Mesenchymal stem cell (in vitro differentiated cells and primary cell): ENCODE results near the gene CDKN2C.

Experiments used
- DNase-seq: peaks from one replicate; pipeline ENCODE4 v3.0.0-alpha.2; 2013
- H2AFZ ChIP-seq: one replicate; pipeline ENCODE4 v1.6.1; 2013; ENCODE audit warnings: low read depth, mild to moderate bottlenecking, control low read depth, inconsistent platforms, low read length, moderate library complexity
- H2AK5ac ChIP-seq: 2 replicates; pipeline ENCODE4 v1.6.1; 2013; ENCODE audit warnings: low read length, moderate library complexity, mild to moderate bottlenecking, inconsistent platforms; ENCODE audit not compliant: severe bottlenecking
- H2BK120ac ChIP-seq: one replicate; pipeline ENCODE4 v1.6.1; 2013; ENCODE audit warnings: low read depth, mild to moderate bottlenecking, inconsistent platforms, low read length, moderate library complexity
- H2BK12ac ChIP-seq, 2 experiments: one replicate each; pipeline ENCODE4 v1.6.1; 2013; ENCODE audit warnings: inconsistent platforms in 2 of 2, low read length in 2 of 2, mild to moderate bottlenecking in 2 of 2, moderate library complexity in 2 of 2, control low read depth in 1 of 2
- H2BK15ac ChIP-seq: one replicate; pipeline ENCODE4 v1.6.1; 2013; ENCODE audit warnings: mild to moderate bottlenecking, low read depth, inconsistent platforms; ENCODE audit not compliant: poor library complexity, severe bottlenecking
- H2BK5ac ChIP-seq: 2 replicates; pipeline ENCODE4 v1.6.1; 2013; ENCODE audit warnings: low read depth, mild to moderate bottlenecking, low read length, control low read depth, inconsistent platforms; ENCODE audit not compliant: poor library complexity, severe bottlenecking
- H3K14ac ChIP-seq, 2 experiments: one replicate each; pipeline ENCODE4 v1.6.1; 2013; ENCODE audit warnings: inconsistent platforms in 2 of 2, low read length in 2 of 2, control low read depth in 1 of 2, mild to moderate bottlenecking in 1 of 2, moderate library complexity in 1 of 2
- H3K18ac ChIP-seq, 2 experiments: one replicate each; pipeline ENCODE4 v1.6.1; 2013; ENCODE audit warnings: inconsistent platforms in 2 of 2, low read length in 2 of 2, control low read depth in 1 of 2, low read depth in 1 of 2, mild to moderate bottlenecking in 1 of 2
- H3K23ac ChIP-seq, 2 experiments: one replicate each; pipeline ENCODE4 v1.6.1; 2013; ENCODE audit warnings: inconsistent platforms in 2 of 2, low read length in 2 of 2, mild to moderate bottlenecking in 2 of 2, moderate library complexity in 2 of 2, control low read depth in 1 of 2
- H3K27ac ChIP-seq: 2 replicates; pipeline ENCODE4 v1.5.1; 2013; ENCODE audit warnings: mild to moderate bottlenecking, moderate library complexity, low read length, control low read depth, inconsistent platforms; ENCODE audit not compliant: poor library complexity, severe bottlenecking
- H3K27me3 ChIP-seq, 2 experiments: 2 replicates each; pipeline versions ENCODE4 v1.6.1 to v1.7.0; 2013; ENCODE audit warnings: low read length in 2 of 2, mild to moderate bottlenecking in 2 of 2, moderate library complexity in 2 of 2, control low read depth in 1 of 2, inconsistent platforms in 1 of 2; ENCODE audit not compliant: control insufficient read depth in 1 of 2, insufficient read depth in 1 of 2
- H3K36me3 ChIP-seq, 2 experiments: 2 replicates each; pipeline versions ENCODE4 v1.6.1 to v1.7.0; 2013; ENCODE audit warnings: low read length in 2 of 2, control low read depth in 1 of 2, inconsistent platforms in 1 of 2, low read depth in 1 of 2, mild to moderate bottlenecking in 1 of 2; ENCODE audit not compliant: insufficient read depth in 2 of 2, control insufficient read depth in 1 of 2
- H3K4ac ChIP-seq, 2 experiments: one replicate each; pipeline ENCODE4 v1.6.1; 2013; ENCODE audit warnings: inconsistent platforms in 2 of 2, low read length in 2 of 2, mild to moderate bottlenecking in 2 of 2, moderate library complexity in 2 of 2, control low read depth in 1 of 2, low read depth in 1 of 2
- H3K4me1 ChIP-seq: 2 replicates; pipeline ENCODE4 v1.6.1; 2013; ENCODE audit warnings: low read depth, low read length, control low read depth; ENCODE audit not compliant: control insufficient read depth, insufficient read depth
- H3K4me2 ChIP-seq: 2 replicates; pipeline ENCODE4 v1.6.1; 2013; ENCODE audit warnings: low read length, mild to moderate bottlenecking, inconsistent platforms; ENCODE audit not compliant: poor library complexity, severe bottlenecking
- H3K4me3 ChIP-seq, 2 experiments: 2 replicates each; pipeline versions ENCODE4 v1.5.1 to v1.7.0; 2013; ENCODE audit warnings: low read length in 2 of 2, mild to moderate bottlenecking in 2 of 2, control low read depth in 1 of 2, low read depth in 1 of 2; ENCODE audit not compliant: insufficient read depth in 1 of 2
- H3K79me1 ChIP-seq: replicated peaks from 2 replicates; pipeline ENCODE4 v1.6.1; 2013; ENCODE audit warnings: mild to moderate bottlenecking, control low read depth, low read length, inconsistent platforms; ENCODE audit not compliant: poor library complexity, severe bottlenecking
- H3K9ac ChIP-seq: 2 replicates; pipeline ENCODE4 v1.7.0; 2013; ENCODE audit warnings: mild to moderate bottlenecking, low read length, moderate library complexity
- H3K9me3 ChIP-seq: 2 replicates; pipeline ENCODE4 v1.7.0; 2013; ENCODE audit warnings: mild to moderate bottlenecking, low read length; ENCODE audit not compliant: control insufficient read depth
- H4K8ac ChIP-seq: one replicate; pipeline ENCODE4 v1.6.1; 2013; ENCODE audit warnings: inconsistent platforms, mild to moderate bottlenecking, low read length, moderate library complexity
- H4K91ac ChIP-seq: one replicate; pipeline ENCODE4 v1.6.1; 2013; ENCODE audit warnings: mild to moderate bottlenecking, low read length, inconsistent platforms
- WGBS: methylation state at CpG from one replicate; pipeline ENCODE4 v1.1.7; 2013; ENCODE audit warnings: mixed read lengths; 5-methylcytosine and 5-hydroxymethylcytosine counted together

Gene CDKN2C

GRCh38 chr1:50978144-50978851, 8.3 kb downstream of the CDKN2C start:
- no peak overlapping the region for H2BK120ac ChIP-seq
- H3K14ac ChIP-seq: peak overlapping the region in 1 of 2 experiments; percentile 87
- WGBS: 0% methylated on average over 31 of the region's 42 CpGs
- peaks cover 12% of the 10 kb centered on the region for H3K4me1 ChIP-seq
- H3K23ac ChIP-seq: peak overlapping the region in 1 of 2 experiments; percentile 34
- H3K9me3 ChIP-seq: no peaks in the 10 kb centered on the region
- peak overlapping the region in 1 of 2 experiments; percentile 77 for H3K4ac ChIP-seq
- H3K79me1 ChIP-seq: no peaks in the 10 kb centered on the region
- peak overlapping the region; percentile 85 for H2AFZ ChIP-seq
- peak; percentile 42 for DNase-seq
- peak overlapping the region; percentile 85 for H3K4me2 ChIP-seq
- H2BK15ac ChIP-seq: peak overlapping the region; percentile 70
- H3K27me3 ChIP-seq: peaks cover 0 to 15% of the 10 kb centered on the region in 2 experiments
- H2BK12ac ChIP-seq: no peak overlapping the region
- H3K18ac ChIP-seq: no peak overlapping the region
- H2AK5ac ChIP-seq: no peak overlapping the region
- H3K27ac ChIP-seq: no peak overlapping the region
- peak overlapping the region; percentile 81 to 87 for H3K4me3 ChIP-seq
- H2BK5ac ChIP-seq: no peak overlapping the region
- H3K9ac ChIP-seq: peak overlapping the region; percentile 93
- no peaks in the 10 kb centered on the region for H3K36me3 ChIP-seq
- H4K8ac ChIP-seq: peak overlapping the region; percentile 81
- H4K91ac ChIP-seq: no peak overlapping the region

- Histone ChIP-seq H3K4me1 (peaks cover 12% of the 10 kb centered on the region), H3K4ac (no peak overlapping the region), H3K27ac (no peak overlapping the region), H2BK5ac (no peak overlapping the region), H3K4me3 (peak overlapping the region in 1 of 2 experiments; percentile 87), H2BK15ac (no peak overlapping the region), H2AFZ (no peak overlapping the region), H3K4me2 (peak overlapping the region; percentile 85), H3K9me3 (no peaks in the 10 kb centered on the region), H3K23ac (no peak overlapping the region), H4K8ac (no peak overlapping the region), H3K18ac (no peak overlapping the region), H3K27me3 (peaks cover 0 to 15% of the 10 kb centered on the region in 2 experiments), H4K91ac (no peak overlapping the region), H3K14ac (no peak overlapping the region), H3K9ac (peak overlapping the region; percentile 93), H3K79me1 (no peaks in the 10 kb centered on the region), H2BK120ac (no peak overlapping the region), H2AK5ac (no peak overlapping the region), H3K36me3 (no peaks in the 10 kb centered on the region), H2BK12ac (no peak overlapping the region)
- no peak for DNase-seq
- WGBS: 9% methylated on average over 8 of the region's 10 CpGs
Observed at GRCh38 chr1:50978852-50979781, 9.1 kb downstream of the CDKN2C start.

GRCh38 chr1:50979937-50980336, 9.9 kb downstream of the CDKN2C start:
- Histone ChIP-seq H3K9me3 (no peaks in the 10 kb centered on the region), H3K18ac (no peak overlapping the region), H3K36me3 (no peaks in the 10 kb centered on the region), H3K27ac (no peak overlapping the region), H3K4ac (no peak overlapping the region), H3K4me1 (peaks cover 12% of the 10 kb centered on the region), H2BK15ac (no peak overlapping the region), H3K79me1 (no peaks in the 10 kb centered on the region), H3K27me3 (peaks cover 0 to 16% of the 10 kb centered on the region in 2 experiments), H3K4me2 (no peak overlapping the region), H4K91ac (no peak overlapping the region), H4K8ac (no peak overlapping the region), H2AK5ac (no peak overlapping the region), H3K4me3 (peak overlapping the region in 1 of 2 experiments; percentile 87), H2AFZ (no peak overlapping the region), H3K9ac (peak overlapping the region; percentile 93), H3K23ac (no peak overlapping the region), H3K14ac (no peak overlapping the region), H2BK5ac (no peak overlapping the region), H2BK12ac (no peak overlapping the region), H2BK120ac (no peak overlapping the region)
- DNase-seq: no peak
- WGBS: no CpG with 5 or more reads among the region's 1 CpG

- Histone ChIP-seq H2AK5ac (no peak overlapping the region), H3K9ac (peak overlapping the region; percentile 93), H3K4me2 (no peak overlapping the region), H2BK5ac (no peak overlapping the region), H3K27me3 (peaks cover 0 to 21% of the 10 kb centered on the region in 2 experiments), H3K36me3 (no peaks in the 10 kb centered on the region), H3K14ac (no peak overlapping the region), H2BK12ac (no peak overlapping the region), H2BK120ac (no peak overlapping the region), H3K79me1 (no peaks in the 10 kb centered on the region), H3K4me1 (peaks cover 12% of the 10 kb centered on the region), H3K9me3 (no peaks in the 10 kb centered on the region), H3K4ac (no peak overlapping the region), H3K4me3 (no peak overlapping the region), H2AFZ (no peak overlapping the region), H3K23ac (no peak overlapping the region), H3K18ac (no peak overlapping the region), H4K91ac (no peak overlapping the region), H2BK15ac (no peak overlapping the region), H4K8ac (no peak overlapping the region), H3K27ac (no peak overlapping the region)
- no peak for DNase-seq
Observed at GRCh38 chr1:50980505-50980904, 10.5 kb downstream of the CDKN2C start.
